HepG2 (cell line): ENCODE measurements around the gene OSR1. TPM values are rescaled to one million over a fixed set of nuclear protein-coding genes. Genes with fewer than 3 reads are reported as not detected.

Experiments used
- GABPB1 ChIP-seq: IDR thresholded peaks from 2 replicates; pipeline ENCODE4 v1.6.1; 2016; ENCODE audit warnings: mild to moderate bottlenecking, missing genetic modification reagents, moderate library complexity, missing compliant biosample characterization
- GFI1 ChIP-seq: sonication (generic); formaldehyde crosslinking; IDR thresholded peaks from 2 replicates; pipeline ENCODE4 v1.5.0; 2020; ENCODE audit warnings: missing genetic modification reagents, mild to moderate bottlenecking, borderline replicate concordance
- GZF1 ChIP-seq: sonication (generic); formaldehyde crosslinking; IDR thresholded peaks from 2 replicates; pipeline ENCODE4 v1.5.1; 2020; ENCODE audit warnings: mild to moderate bottlenecking, missing genetic modification reagents
- HCFC1 ChIP-seq: fragments of 150-350 bp; IDR thresholded peaks from 2 replicates; pipeline ENCODE4 v1.6.1; 2014; ENCODE audit warnings: low read depth, low read length
- HDAC1 ChIP-seq: sonication (generic); formaldehyde crosslinking; IDR thresholded peaks from 2 replicates; pipeline ENCODE4 v1.5.1; 2020; ENCODE audit warnings: mild to moderate bottlenecking, missing genetic modification reagents
- HDAC2 ChIP-seq: sonication (generic); formaldehyde crosslinking; IDR thresholded peaks from 2 replicates; pipeline ENCODE4 v1.4.0; 2020; ENCODE audit warnings: missing genetic modification reagents
- ISL2 ChIP-seq: sonication (generic); formaldehyde crosslinking; IDR thresholded peaks from 2 replicates; pipeline ENCODE4 v1.5.0; 2020; ENCODE audit warnings: missing genetic modification reagents
- KDM2A ChIP-seq: sonication (generic); formaldehyde crosslinking; IDR thresholded peaks from 2 replicates; pipeline ENCODE4 v1.4.0; 2020; ENCODE audit warnings: low read depth, missing genetic modification reagents, borderline replicate concordance
- REPIN1 ChIP-seq: sonication (generic); formaldehyde crosslinking; IDR thresholded peaks from 2 replicates; pipeline ENCODE4 v1.8.0; 2022; ENCODE audit warnings: missing genetic modification reagents, low read depth, mild to moderate bottlenecking, borderline replicate concordance
- SMYD3 ChIP-seq: sonication (generic); formaldehyde crosslinking; IDR thresholded peaks from 2 replicates; pipeline ENCODE4 v1.8.1; 2023; ENCODE audit warnings: mild to moderate bottlenecking, missing genetic modification reagents
- SNAI1 ChIP-seq: sonication (generic); formaldehyde crosslinking; IDR thresholded peaks from 2 replicates; pipeline ENCODE4 v1.5.0; 2020; ENCODE audit warnings: mild to moderate bottlenecking, missing genetic modification reagents, borderline replicate concordance
- TRIM24 ChIP-seq: sonication (generic); formaldehyde crosslinking; IDR thresholded peaks from 2 replicates; pipeline ENCODE4 v1.8.0; 2022; ENCODE audit warnings: mild to moderate bottlenecking, missing genetic modification reagents
- YEATS2 ChIP-seq: sonication (generic); formaldehyde crosslinking; IDR thresholded peaks from 2 replicates; pipeline ENCODE4 v1.4.0; 2020; ENCODE audit warnings: missing genetic modification reagents, borderline replicate concordance
- ZFP36 ChIP-seq: fragments of 150-350 bp; IDR thresholded peaks from 2 replicates; pipeline ENCODE4 v1.6.1; 2018; ENCODE audit warnings: borderline replicate concordance, low read length, low read depth; ENCODE audit not compliant: partially characterized antibody
- ZNF317 ChIP-seq: sonication (generic); formaldehyde crosslinking; IDR thresholded peaks from 2 replicates; pipeline ENCODE4 v1.5.0; 2020; ENCODE audit warnings: mild to moderate bottlenecking, missing genetic modification reagents
- ZNF441 ChIP-seq: sonication (generic); formaldehyde crosslinking; IDR thresholded peaks from 2 replicates; pipeline ENCODE4 v1.7.0; 2021; ENCODE audit warnings: missing genetic modification reagents, borderline replicate concordance
- ZNF605 ChIP-seq: sonication (generic); formaldehyde crosslinking; IDR thresholded peaks from 2 replicates; pipeline ENCODE4 v1.8.0; 2022; ENCODE audit warnings: mild to moderate bottlenecking, missing genetic modification reagents
- ZNF878 ChIP-seq: sonication (generic); formaldehyde crosslinking; IDR thresholded peaks from 2 replicates; pipeline ENCODE4 v1.8.1; 2023; ENCODE audit warnings: mild to moderate bottlenecking, missing genetic modification reagents, moderate library complexity
- polyA plus RNA-seq, 8 experiments: library from polyadenylated mRNA; depleted of rRNA in 3 of 8; stranded (reverse) in 7 of 8; unstranded in 1 of 8; fragments of >200 nt; fragmentation: Illumina TruSeq in 4 of 8; extraction: Trizol in 4 of 8; gene quantifications; 2 replicates each; pipeline versions ENCODE4 v1.2.1 to v1.2.3, GENCODE V29; 2011 to 2016; ENCODE audit warnings: low read depth in 4 of 8, missing spikeins in 1 of 8, mixed read lengths in 1 of 8; ENCODE audit not compliant: insufficient read depth in 1 of 8
- total RNA-seq, 5 experiments: library from RNA; depleted of rRNA; stranded (reverse); fragments of >200 nt; fragmentation: Illumina TruSeq; extraction: Trizol; gene quantifications; 2 replicates each; pipeline ENCODE4 v1.2.3, GENCODE V29; 2016; ENCODE audit warnings: low read depth in 1 of 5
- TF ChIP-seq, protein P1 (sequence below): sonication (generic); formaldehyde crosslinking; IDR thresholded peaks from 2 replicates; pipeline ENCODE4 v1.4.0; 2020; ENCODE audit warnings: mild to moderate bottlenecking, missing genetic modification reagents
- TF ChIP-seq, protein P2 (sequence below): sonication (generic); formaldehyde crosslinking; IDR thresholded peaks from 2 replicates; pipeline ENCODE4 v1.4.0; 2020; ENCODE audit warnings: low read depth, mild to moderate bottlenecking, missing genetic modification reagents
- TF ChIP-seq, protein P3 (sequence below): IDR thresholded peaks from 2 replicates; pipeline ENCODE4 v1.6.1; 2016; ENCODE audit warnings: low read depth
- TF ChIP-seq, protein P4 (sequence below): sonication (generic); formaldehyde crosslinking; IDR thresholded peaks from 2 replicates; pipeline ENCODE4 v1.4.0; 2020; ENCODE audit warnings: missing genetic modification reagents

OSR1 gene
- total and polyA plus RNA-seq, 2 of the 13 experiments (the other 11 are each of a cell fraction or from before 2014, with no cell fraction given): 0.63 to 1.1 TPM

DNA sequence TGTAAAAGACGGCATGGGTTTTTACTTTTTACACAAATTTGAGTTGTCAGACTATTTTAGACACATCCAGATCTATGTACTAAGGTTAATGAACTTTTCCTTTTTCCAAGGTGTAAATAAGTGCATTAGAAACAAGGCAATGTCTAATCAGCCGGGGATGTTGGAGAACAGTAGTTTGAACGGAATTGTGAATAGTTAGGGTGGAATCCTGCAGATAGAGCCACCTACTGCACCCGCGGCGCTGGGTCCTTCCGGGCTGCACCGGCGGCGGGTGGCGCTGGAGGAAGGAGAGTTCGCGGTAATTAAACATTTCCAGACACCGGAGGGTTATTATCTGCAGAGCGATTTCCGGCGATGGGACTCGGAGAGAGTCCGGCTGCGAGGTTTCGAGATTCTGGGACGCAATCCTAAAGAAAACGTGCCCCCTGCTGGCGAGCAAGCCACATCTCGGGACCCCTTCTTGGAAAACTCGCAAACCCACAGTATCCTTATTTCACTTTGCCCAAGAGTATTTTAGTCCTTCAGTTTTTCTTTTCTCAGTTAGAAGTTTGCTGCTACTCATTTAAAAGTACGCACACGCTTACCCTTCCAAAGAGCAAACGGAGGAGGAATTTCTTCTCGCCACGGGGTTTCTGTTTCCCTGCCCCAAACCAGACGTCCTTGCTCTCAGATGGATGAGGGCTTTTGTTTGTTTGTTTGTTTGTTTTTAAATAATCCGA, 4.5 kb upstream of the OSR1 start (continued):
- TF ChIP-seq, protein P1, sequence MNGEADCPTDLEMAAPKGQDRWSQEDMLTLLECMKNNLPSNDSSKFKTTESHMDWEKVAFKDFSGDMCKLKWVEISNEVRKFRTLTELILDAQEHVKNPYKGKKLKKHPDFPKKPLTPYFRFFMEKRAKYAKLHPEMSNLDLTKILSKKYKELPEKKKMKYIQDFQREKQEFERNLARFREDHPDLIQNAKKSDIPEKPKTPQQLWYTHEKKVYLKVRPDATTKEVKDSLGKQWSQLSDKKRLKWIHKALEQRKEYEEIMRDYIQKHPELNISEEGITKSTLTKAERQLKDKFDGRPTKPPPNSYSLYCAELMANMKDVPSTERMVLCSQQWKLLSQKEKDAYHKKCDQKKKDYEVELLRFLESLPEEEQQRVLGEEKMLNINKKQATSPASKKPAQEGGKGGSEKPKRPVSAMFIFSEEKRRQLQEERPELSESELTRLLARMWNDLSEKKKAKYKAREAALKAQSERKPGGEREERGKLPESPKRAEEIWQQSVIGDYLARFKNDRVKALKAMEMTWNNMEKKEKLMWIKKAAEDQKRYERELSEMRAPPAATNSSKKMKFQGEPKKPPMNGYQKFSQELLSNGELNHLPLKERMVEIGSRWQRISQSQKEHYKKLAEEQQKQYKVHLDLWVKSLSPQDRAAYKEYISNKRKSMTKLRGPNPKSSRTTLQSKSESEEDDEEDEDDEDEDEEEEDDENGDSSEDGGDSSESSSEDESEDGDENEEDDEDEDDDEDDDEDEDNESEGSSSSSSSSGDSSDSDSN: peak; percentile 53
- TF ChIP-seq ZNF441 (CRISPR knock-in tag) (peak; percentile 33; the same call in 1 of the 2 replicates), GFI1 (CRISPR knock-in tag) (peak; percentile 61; the same call in 1 of the 2 replicates), HDAC2 (CRISPR knock-in tag) (peak; percentile 36; the same call in 1 of the 2 replicates), ZNF878 (CRISPR knock-in tag) (no peak), HCFC1 (no peak), REPIN1 (peak; percentile 39; the same call in 1 of the 2 replicates), KDM2A (CRISPR knock-in tag) (peak; percentile 72; the same call in 1 of the 2 replicates), ZFP36 (peak; percentile 50), ZNF317 (0 out of 2 replicates have a peak, but pooled peaks have one; percentile 30), YEATS2 (peak; percentile 63; the same call in 1 of the 2 replicates), HDAC1 (CRISPR knock-in tag) (peak; percentile 61; the same call in 1 of the 2 replicates), SMYD3 (CRISPR knock-in tag) (peak; percentile 60; the same call in 1 of the 2 replicates), SNAI1 (CRISPR knock-in tag) (0 out of 2 replicates have a peak, but pooled peaks have one; percentile 40), TRIM24 (CRISPR knock-in tag) (no peak), ISL2 (CRISPR knock-in tag) (peak; percentile 45; the same call in 1 of the 2 replicates), GABPB1 (CRISPR knock-in tag) (peak; percentile 77), GZF1 (CRISPR knock-in tag) (0 out of 2 replicates have a peak, but pooled peaks have one; percentile 22), ZNF605 (CRISPR knock-in tag) (peak; percentile 76; the same call in 1 of the 2 replicates)
- TF ChIP-seq, protein P2, sequence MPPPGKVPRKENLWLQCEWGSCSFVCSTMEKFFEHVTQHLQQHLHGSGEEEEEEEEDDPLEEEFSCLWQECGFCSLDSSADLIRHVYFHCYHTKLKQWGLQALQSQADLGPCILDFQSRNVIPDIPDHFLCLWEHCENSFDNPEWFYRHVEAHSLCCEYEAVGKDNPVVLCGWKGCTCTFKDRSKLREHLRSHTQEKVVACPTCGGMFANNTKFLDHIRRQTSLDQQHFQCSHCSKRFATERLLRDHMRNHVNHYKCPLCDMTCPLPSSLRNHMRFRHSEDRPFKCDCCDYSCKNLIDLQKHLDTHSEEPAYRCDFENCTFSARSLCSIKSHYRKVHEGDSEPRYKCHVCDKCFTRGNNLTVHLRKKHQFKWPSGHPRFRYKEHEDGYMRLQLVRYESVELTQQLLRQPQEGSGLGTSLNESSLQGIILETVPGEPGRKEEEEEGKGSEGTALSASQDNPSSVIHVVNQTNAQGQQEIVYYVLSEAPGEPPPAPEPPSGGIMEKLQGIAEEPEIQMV: 0 out of 2 replicates have a peak, but pooled peaks have one; percentile 58
- TF ChIP-seq, protein P3, sequence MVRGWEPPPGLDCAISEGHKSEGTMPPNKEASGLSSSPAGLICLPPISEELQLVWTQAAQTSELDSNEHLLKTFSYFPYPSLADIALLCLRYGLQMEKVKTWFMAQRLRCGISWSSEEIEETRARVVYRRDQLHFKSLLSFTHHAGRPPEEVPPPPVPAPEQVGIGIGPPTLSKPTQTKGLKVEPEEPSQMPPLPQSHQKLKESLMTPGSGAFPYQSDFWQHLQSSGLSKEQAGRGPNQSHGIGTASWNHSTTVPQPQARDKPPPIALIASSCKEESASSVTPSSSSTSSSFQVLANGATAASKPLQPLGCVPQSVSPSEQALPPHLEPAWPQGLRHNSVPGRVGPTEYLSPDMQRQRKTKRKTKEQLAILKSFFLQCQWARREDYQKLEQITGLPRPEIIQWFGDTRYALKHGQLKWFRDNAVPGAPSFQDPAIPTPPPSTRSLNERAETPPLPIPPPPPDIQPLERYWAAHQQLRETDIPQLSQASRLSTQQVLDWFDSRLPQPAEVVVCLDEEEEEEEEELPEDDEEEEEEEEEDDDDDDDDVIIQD (CRISPR knock-in tag): peak; percentile 56; the same call in 1 of the 2 replicates
- TF ChIP-seq, protein P4, sequence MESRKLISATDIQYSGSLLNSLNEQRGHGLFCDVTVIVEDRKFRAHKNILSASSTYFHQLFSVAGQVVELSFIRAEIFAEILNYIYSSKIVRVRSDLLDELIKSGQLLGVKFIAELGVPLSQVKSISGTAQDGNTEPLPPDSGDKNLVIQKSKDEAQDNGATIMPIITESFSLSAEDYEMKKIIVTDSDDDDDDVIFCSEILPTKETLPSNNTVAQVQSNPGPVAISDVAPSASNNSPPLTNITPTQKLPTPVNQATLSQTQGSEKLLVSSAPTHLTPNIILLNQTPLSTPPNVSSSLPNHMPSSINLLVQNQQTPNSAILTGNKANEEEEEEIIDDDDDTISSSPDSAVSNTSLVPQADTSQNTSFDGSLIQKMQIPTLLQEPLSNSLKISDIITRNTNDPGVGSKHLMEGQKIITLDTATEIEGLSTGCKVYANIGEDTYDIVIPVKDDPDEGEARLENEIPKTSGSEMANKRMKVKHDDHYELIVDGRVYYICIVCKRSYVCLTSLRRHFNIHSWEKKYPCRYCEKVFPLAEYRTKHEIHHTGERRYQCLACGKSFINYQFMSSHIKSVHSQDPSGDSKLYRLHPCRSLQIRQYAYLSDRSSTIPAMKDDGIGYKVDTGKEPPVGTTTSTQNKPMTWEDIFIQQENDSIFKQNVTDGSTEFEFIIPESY (CRISPR knock-in tag): 0 out of 2 replicates have a peak, but pooled peaks have one; percentile 21
